Glomerular visceral epithelial cell (primary cell): ENCODE measurements around the gene JADE2.

ENCODE experiments used
- DNase-seq: peaks from one replicate; pipeline ENCODE4 v3.0.0-alpha.2; 2016; ENCODE audit errors: extremely low spot score

The JADE2 gene

DNA sequence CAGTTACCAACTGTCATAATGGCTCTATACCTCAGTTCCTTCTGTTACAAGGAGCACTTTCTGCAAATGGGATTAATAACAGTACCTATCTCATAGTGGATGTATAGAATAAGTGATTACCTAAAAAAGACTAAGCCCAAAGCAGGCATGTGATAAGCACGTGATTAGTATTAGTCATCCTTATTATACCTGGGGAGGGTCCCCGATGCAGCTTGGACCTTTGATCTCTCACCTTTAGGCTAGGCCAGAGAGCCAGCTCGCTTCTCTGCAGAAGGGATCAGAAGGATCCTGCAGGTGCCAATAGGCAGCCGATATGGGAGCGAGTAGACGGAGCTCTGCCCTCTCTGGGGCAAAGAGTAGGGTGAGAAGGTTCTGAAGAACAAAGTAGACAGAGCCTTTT lies 4.0 kb downstream of the JADE2 start:
- DNase-seq: no peak

DNA sequence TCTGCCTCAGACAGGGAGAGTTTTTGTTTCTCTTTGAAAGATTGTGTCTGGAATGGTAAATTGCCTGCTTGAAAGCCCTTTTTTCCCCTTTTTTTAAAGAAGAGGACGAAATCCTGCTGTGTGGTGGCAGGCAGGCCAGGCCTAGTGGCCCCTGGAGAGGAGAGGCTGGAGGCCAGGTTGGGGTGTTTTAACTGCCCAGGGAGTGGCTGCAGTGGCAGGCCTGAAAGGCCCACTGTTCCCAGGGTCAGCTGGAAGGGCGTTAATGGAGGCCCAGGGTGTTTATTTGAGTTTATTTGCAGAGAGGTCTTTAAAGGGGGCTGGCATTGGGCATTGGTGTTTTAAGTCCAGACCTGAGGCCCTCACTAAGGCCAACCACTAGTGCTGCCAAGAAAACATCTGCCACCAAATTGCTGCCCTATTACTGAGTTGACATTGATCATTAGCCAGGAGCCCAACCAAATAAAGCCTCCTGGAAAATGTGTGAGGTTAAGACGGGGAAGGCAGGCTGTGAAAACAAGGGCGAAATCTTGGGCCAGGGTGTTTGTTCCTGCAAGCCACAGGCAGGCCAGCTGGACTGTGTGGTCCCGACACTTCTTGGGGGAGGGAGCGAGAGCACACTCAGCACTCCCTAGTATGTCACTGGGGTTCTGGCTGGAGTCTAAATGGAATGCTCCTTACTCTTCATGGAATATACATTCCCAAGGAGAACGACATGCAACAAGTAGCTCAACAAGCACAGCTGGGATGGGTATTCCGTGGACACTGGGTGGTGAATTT lies 5.0 kb downstream of the JADE2 start:
- no peak for DNase-seq

DNA sequence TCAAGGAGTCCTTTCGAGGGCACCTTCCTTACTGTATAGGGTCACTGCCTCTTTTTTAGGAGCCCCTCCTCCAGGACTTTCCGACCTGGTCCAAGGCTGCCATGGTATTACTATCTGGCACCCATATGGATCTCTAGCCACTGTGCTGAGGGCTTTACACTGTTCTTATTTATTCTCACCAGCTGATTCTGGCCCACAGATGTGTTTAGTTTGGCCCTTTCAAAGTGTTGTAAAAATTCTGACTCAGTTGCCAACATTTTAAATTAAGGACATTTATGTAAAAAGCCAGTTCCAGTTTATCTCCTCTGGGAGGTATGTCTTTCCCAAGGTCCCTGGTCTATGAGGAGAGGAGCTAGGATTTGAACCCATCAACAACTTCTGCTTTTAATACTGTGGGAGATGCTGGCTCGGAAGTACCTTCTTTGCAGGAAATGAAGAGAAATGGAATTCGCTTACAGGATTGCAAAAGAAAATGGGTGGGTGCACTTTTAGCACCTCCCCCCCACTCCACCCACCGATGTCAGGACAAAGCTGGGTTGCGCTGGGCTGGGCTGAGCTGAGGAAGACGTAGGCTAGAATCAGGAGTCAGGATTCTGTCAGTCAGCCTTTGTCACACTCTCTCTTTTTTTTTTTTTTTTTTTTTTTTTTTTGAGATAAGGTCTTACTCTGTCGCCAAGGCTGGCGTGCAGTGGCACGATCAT lies 7.8 kb downstream of the JADE2 start:
- no peak for DNase-seq

DNA sequence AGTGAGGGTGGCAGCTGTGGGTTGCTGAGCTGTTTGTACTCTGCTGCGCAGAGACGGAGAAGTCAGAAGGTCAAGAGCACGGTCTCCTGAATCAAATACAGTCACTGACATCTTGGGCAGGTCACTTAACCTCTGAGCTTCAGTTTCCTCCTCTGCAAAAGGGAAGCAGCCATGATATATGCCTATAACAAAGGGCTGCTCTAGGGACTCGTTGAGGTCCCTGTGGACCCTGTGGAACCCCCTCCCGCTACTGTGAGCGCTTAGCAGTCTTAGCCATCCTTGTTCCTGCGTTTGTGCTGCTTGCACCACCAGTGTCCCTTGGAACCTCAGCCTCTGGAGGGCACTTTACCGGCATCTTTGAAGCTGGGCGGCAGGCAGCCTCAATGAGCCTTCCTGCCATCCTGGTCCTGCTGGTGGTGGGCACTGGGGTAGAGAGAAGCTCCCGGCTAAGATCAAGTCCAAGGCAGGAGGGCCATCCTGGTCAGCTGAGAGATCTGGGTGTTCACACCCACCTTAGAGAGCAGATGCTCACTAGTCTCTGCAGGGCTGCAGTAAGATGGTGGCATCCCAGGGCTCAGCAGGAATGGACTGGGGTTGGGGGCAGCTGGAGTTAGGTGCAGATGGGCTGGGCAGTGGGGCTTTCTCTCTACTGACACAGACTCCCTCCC lies 8.7 kb downstream of the JADE2 start:
- DNase-seq: no peak

DNA sequence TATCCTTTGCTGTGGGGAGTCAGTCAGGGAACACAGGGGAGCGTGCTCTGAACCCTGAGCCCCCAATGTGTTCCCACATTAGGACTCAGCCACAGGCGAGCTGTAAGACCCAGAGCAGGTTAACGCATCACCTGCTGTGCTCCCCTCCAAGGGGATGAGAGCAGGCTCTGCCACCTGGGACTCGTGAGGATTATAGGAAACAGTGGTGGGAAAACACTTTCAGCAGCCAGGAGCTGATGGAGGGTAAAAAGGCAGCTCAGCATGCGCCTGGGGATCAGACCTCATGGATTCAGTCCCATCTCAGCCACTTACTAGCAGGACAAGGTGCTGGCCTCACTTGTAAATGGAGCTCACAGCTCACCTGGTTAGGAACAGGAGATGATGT lies 9.2 kb downstream of the JADE2 start:
- no peak for DNase-seq

DNA sequence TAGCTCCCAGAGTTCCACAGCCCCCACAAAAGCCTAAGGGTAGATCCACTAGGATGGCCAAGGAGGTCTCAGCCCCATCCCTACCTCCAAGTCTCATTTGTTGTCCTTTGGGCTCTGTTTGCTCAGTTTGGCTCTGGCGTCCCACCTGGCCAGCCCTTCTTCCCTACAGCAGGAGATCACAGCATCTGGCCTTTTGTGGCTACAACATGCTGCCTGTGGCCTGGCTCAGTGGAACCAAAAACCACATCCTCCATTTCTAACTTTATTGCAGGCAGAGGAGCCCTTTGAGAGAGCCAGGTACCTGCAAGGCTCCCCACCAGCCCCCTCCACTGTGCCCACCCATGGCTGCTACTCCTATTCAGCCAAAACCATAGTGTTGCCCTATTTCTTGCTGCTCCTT lies 11.4 kb downstream of the JADE2 start:
- DNase-seq: no peak

DNA sequence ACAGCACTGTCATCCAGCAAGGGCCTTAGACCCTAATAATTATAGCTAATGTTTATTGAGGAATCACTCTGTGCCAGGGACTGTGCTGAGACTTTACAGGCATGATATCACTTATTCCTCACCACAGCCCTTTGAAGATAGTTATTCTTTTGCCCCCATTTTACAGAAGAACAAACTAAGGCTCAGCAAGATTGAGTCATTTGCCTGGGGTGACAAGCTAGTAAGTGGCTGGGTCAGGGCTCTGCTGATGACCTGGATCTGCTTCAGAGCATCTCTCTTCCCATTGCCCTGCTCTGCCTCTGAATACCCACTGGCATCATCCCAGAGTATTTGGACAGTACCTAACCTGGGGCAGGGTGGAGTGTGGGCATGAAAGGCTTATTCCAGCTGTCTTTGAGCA lies 11.8 kb downstream of the JADE2 start:
- no peak for DNase-seq

DNA sequence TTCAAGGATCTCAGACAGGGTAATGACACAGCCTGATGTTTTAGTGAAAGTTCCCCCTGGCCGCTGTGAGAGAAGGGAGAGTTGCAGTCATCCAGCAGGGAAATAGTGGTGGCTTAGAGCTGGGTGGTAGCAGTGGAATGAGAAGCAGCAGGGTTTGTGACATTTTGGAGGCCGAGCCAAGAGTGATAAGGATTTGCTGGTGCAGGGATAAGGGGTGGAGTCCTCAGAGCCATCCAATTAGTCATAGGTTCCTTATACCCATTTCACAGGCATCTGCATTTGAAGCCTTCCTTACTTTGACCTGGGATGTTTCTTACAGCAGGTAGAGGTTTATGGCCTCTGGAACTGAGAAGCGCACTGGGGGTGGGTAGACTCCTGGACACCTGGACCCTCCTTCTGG lies 12.8 kb downstream of the JADE2 start:
- DNase-seq: no peak

DNA sequence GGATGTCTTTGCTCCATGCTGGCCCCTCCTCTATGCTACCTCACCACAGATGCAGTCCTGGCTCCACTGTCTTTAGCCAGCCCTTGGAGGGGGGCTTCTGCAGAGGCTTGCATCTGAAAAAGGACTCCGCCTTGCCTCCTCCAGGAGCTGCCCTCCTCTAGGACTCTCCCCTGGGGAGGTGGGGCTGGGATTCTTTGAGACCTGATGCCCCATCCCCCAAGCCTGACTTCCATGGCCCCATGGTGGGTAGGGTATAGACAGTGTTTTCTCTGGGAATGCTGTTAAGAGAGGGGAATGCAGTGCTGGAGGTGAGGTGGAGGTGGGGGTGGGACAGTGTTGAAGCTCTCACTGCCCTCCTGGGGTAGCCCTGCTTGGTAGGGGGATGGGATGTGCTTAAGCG lies 14.3 kb downstream of the JADE2 start:
- no peak for DNase-seq

DNA sequence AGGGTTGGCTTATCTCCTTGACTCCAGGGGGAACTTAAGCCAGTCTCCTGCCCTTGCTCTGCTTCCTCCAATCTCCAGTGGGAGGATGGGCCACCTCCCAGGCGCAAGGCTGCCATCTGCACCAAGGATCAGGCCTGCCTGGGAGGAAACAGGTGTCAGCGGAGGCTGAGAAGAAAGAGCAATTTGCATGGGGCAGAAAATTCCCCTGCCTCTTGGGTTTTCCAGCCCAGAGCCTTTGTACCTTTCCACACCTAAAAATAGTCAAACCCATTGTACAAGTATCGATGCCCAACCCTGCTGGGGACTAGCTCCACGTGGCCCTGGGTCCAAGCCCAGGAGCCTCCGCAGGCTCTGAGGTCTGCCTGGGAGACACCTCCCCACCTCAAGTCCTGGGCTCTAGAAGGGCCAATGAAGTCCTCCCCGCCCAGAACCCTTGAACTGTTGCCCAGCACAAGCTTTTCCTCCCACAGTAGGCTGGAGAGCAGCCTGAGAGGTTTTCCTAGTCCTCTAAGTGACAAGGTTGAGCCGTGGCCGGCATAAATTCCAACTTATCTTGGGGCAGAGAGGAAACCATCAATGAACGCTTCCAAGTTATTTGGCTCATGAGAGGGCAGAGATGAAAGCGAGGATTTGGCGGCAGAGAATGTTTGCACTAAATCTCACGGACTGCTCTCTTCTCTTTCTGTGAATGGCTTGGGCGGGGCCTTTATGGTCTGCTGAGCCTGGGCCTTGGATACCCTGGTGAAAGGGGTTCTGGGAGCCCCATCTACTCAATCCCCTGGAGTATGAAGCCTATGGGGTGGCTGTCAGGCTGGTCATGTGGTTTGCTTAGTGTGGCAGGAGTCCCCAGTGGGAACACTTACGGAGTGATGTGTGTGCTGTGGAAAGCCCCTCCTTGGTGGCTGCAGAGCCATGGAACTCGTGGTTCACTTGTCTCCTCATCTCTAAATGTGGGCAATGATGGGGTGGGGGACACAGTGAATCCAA lies 15.6 kb downstream of the JADE2 start:
- no peak for DNase-seq

DNA sequence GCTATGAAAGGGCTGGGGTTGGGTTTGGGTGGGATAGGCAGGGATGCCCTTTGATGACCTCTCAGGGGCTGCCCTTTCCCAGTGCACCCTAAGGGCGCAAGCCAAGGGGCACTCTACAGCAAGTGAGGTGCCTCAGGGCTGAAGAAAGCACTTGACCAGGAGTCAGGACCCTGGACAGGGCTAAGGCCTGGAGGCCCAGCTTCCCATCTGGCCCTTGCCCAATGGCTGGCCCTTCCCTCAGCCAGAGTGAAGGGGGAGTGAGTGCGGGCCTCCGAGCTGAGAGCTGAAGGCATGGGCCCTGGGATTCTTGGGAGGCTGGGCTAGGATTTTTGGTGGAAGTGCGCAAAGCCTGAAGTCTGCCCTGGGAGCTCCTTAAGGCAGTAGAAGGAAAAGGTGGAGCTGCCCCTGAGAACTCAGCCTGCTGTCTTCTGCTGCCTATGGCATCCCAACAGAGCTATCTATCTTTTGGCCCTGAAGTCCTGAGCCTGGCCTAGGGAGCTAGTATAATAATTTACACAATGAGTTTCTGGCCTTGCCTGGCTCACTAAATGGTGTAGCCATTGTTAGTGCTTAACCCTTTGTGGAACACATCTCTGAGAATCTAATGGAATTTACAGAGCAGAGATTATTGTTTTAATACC lies 16.4 kb downstream of the JADE2 start:
- DNase-seq: peak; percentile 27

DNA sequence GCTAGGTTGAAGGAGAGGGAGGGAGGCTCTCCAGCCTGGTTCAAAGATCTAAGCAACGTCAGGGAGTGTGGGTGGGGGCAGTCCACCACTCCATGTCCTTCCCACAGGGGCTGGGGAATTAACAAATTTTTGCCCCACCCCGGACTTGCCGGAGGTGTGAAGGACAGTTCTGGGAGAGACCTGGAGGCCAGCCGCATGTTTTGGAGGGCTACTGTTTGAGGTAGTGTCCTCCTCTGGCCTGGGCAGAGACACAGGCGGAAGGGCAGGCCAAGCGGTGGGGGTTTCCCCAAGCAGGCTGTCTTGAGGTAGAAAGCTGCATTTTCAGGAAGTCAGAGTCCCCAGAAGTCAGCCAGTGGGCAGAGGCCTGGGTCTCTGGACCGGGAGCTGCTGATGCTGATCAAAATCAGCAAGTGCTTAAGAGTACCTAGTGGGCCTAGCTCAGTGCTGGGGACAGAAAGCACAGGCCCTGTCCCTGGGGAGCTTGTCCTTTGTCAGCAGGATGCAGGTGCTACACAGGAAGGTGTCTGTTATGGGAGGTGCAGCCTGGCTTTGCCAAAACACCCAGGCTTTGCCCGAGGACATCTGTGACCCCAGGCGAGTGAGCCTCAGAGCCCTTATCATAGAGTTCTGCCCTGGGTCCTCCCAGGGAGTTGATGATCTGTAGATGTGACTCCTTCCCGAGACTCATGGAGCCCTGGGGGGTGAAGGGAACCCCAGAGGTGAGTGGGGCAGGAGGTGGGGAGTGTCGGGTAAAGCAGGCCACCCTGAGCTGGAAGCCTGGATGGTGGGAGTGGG lies 18.5 kb downstream of the JADE2 start:
- DNase-seq: no peak

DNA sequence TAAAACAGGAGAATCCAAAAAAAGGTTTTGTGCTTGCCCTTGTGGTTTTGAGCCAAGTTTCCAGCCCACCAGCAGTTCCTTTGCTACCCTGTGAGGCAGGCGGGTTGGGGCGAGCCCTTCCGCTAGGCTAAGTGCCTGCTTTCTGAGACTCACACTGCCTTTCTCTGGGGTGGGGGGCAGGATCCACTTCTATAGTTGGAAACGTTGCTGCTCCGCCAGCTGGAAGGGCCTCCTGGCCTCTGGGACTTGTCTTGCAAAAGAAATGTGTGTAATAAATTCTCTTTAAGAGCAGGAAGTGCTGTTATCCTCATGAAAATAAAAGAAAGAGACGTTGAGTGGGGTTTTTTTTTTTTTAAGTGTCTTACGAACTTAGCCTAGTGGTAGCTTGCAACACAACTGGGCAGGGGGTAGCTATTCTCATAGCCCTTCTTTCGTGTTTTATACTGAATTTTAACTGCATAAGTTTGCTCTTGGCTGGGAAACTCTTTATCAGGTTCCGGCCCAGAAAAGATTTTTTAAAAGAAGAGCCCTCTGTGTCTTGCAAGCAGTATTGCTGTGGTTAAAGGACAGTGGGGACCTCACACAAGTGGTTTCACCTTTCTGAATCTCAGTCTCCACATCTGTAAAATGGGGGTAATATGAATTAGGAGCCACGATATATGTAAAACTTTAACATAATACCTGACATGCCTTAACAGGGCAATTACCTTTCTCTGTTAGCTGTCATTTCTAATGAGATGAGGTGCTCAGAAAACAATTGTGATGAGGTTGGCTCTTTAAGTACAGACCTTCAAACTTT lies 19.8 kb downstream of the JADE2 start:
- no peak for DNase-seq

DNA sequence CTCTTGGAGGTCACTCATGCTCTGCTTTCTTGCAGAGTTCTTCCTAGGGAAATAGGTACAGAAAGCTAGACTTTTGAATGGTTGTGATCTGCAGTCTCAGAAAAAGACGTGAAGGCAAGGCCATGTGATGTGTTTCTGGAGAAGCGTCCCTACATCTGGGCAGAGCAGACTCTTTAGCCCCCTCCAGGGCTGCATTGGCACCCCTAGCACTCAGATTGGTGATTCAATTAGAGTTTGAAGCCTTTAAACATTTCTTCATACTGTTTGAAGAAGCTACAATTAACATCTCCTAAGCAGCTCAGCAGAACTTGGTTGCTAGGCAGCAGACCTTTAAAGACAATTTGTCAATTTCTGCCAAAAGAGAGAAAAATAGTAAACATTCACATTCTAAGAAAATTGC lies 21.6 kb downstream of the JADE2 start:
- DNase-seq: no peak

DNA sequence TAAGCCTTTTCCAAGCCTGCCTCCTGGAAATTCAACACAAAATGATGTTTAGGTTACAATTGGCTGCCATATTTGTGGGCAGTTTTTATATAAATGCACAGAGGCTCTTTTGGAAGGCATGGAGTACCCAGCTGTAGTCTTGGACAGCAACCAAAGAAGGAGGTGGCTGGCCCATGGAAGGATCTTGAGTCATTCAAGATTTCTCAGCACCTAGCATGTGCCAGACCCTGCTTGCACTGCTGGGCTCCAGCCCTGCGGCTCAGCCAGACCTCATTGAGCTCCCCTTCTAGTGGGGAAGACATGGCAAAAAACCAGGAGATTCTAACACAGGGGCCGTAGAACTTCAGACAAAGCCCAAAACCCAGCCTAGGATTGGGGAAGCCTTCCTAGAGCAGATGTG lies 22.1 kb downstream of the JADE2 start:
- DNase-seq: no peak

DNA sequence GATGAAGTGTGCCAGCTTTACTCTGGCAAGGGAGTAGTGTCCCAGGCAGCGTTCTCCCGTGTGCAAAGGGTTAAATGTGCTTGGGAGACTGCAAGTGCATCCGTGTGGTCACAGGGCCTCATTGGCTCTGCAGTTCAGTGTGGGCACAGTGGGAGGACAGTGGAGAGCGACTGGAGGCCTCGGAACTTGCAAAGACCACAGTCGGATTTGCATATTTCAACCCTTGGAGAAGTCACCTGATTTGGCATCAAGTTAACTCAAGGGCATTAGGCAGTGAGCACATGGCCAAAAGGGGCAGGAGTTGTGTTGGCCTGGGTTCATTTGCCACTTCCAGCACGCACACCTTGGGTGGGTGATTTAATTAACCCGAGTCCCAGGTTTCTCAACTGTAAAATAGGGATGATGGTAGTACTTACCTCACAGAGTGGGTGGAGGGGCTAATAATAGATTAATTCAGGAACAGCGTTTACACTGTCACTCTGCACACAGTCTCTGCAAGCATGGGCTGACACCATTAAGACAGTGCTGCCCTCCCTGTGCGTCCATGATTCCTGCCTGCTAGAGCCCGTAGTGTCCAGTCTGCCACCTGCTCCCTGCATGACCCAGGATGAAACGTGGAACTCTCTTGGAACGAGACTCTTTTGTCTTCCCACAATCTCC lies 22.7 kb downstream of the JADE2 start:
- DNase-seq: no peak

DNA sequence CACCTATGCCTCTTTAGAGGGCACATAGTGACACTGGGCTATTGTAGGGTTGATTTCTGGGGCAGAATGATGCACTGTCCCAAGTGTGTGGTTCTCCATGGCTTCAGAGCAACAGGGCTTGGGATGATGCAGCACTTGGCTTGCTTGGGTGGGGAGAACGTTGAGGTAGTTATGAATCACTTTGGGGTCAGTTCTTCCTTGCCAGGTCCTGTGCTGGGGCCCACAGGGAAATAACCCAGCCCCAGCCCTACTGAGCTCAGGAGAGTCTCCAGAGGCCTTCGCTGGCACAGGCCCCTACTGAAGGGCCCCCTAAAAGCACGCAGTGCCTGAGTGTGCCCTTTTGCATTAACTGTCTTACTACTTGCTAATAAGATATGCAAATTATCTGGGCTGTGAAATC lies 24.2 kb downstream of the JADE2 start:
- peak; percentile 61 for DNase-seq

DNA sequence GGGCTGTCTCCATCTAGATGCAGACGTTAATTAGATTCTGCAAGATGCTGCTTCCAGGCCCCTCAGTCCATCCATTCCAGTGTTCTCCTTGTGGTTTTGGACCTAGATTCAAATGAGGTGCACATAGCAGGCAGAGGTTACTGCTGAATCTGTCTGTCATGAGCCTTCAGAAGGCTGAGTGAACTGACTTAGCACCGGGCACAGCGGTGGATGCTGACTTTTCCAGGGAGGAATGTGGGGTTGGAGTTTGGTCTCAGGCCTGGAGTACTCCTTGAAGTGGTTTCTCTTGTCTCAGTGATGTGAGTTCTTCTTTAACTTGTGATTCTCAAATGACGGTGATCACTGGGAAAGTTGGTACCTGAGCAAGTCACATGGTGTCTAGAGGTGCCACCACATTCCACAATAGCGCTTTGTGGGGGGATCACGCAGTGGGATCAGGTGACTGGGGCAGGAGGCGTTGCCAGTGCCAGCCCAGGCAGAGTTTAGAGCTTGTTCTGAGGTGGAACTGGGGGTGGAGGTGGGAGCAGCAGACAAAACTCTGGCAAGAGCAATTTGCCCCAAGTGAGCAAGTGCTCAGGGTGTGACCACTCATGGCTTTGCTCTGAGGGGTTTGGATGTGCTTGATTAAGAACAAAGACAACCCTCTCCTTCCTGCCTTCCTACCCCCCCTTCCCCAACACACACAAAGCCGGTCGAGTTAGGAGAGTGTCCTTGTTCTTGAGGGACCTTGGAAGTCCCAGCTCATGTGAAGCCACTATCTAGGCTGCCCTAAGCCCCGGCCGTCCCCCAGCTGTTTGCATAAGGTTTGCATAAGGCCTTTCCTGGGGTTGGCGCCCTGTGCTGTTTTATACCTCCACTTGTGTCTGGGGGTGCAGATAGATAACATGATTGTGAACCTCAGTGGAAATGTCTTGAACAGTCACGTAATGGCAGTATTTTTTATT lies 25.1 kb downstream of the JADE2 start:
- DNase-seq: peak; percentile 46
